ENCODE data around the gene FGF1.

GRCh38 chr5:142619815-142620214 lies 66.1 kb downstream of the FGF1 start:
- no peak for TF ChIP-seq BACH2 (CRISPR knock-in tag; IDR thresholded peaks at IDR 0.05; ENCODE audit: borderline replicate concordance)
- TF ChIP-seq ZNF70 (CRISPR knock-in tag; IDR thresholded peaks at IDR 0.05) = no peak
